Measurements from ENCODE around the gene KIAA0040.

GRCh38 chr1:175174309-175175102 lies 18.1 kb downstream of the KIAA0040 start:
- TF ChIP-seq POLR2AphosphoS5 (IDR thresholded peaks at IDR 0.05; ENCODE audit: low read depth, low read length) (no peak), CTCF (IDR thresholded peaks at IDR 0.05) (no peak), REST (IDR thresholded peaks at IDR 0.05; ENCODE audit: insufficient read depth in 1 of 2, low read depth in 2 of 2, low read length in 1 of 2) (no peak), SIN3A (IDR thresholded peaks at IDR 0.05; ENCODE audit: borderline replicate concordance, insufficient read depth, low read depth, low read length) (no peak)

Measured in Panc1 (cell line).